GM13977 (cell line): ENCODE results near the gene WNK4.

Source experiments
- DNase-seq: peaks from one replicate; pipeline ENCODE4 v3.0.0; 2012; ENCODE audit warnings: low spot score
- in situ Hi-C: fragments of 300-500 bp; cut with MboI; formaldehyde crosslinking; loops from one replicate; pipeline ENCODE4 v1.12.0; 2022; ENCODE audit warnings: low sequenced_read_pairs, low pct_unique_long_range_greater_than_20kb, mixed read lengths, inconsistent platforms; ENCODE audit not compliant: unreplicated experiment
- TF ChIP-seq, protein P1 (sequence below): IDR thresholded peaks from 2 replicates; pipeline ENCODE4 v1.5.1; 2012; ENCODE audit warnings: mild to moderate bottlenecking, control low read depth; ENCODE audit not compliant: insufficient read depth; ENCODE audit errors: extremely low read depth, missing control alignments

The WNK4 gene

DNA sequence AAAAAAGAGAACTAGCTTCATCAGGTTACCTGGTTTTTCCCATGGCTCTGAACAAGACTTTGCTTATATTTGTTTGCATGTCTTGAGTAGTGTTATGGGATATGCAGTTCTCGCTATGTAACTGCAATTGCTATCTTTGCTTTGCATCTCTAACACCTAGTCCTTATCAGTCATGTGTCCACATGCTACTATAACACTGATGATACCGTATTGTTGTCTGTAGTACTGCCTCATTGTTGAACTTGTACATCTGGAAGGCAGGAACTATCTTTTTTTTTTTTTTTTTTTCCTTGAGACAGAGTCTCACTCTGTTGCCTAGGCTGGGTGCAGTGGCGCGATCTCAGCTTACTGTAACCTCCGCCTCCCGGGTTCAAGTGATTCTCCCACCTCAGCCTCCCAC, 55.3 kb downstream of the WNK4 start:
- TF ChIP-seq, protein P1, sequence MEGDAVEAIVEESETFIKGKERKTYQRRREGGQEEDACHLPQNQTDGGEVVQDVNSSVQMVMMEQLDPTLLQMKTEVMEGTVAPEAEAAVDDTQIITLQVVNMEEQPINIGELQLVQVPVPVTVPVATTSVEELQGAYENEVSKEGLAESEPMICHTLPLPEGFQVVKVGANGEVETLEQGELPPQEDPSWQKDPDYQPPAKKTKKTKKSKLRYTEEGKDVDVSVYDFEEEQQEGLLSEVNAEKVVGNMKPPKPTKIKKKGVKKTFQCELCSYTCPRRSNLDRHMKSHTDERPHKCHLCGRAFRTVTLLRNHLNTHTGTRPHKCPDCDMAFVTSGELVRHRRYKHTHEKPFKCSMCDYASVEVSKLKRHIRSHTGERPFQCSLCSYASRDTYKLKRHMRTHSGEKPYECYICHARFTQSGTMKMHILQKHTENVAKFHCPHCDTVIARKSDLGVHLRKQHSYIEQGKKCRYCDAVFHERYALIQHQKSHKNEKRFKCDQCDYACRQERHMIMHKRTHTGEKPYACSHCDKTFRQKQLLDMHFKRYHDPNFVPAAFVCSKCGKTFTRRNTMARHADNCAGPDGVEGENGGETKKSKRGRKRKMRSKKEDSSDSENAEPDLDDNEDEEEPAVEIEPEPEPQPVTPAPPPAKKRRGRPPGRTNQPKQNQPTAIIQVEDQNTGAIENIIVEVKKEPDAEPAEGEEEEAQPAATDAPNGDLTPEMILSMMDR, result no peak
- in situ Hi-C loops, result no loop called here
- no peak for DNase-seq

- no peak for DNase-seq
- TF ChIP-seq, protein P1, result no peak
- in situ Hi-C loops, result no loop called here
Measured at GRCh38 chr17:42841975-42842685, 61.7 kb downstream of the WNK4 start.

GRCh38 chr17:42843358-42843934, 63.0 kb downstream of the WNK4 start:
- in situ Hi-C loops, result no loop called here
- peak; percentile 64 for DNase-seq
- TF ChIP-seq, protein P1, result peak; percentile 73

DNA sequence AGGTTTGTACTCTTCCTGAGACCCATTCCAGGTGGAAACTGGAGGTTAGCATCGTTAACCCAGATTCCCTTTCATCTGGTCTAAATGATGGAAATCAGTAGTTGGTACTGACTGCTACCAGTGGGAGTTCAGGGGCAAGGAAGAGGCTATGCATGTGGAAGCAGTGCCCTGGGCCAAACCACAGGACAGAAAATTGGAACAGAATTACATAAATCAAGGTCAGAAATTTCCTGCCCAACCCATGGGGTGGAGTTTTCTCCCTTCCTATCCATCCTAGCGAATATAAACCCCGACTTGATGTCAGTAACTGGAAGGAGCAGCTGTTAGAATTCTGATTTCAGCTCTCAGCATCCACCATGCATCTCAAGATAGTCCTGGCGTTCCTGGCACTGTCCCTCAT, 63.9 kb downstream of the WNK4 start, which contains the start of gene AOC2:
AOC2 (plus strand) TSS at position 310 of the 400 bp plus-strand sequence; CDS start at position 357, 47 bp downstream.
- TF ChIP-seq, protein P1, result no peak
- in situ Hi-C loops, result no loop called here

GRCh38 chr17:42844761-42845555, 64.5 kb downstream of the WNK4 start:
- no peak for DNase-seq
- in situ Hi-C loops, result no loop called here
- TF ChIP-seq, protein P1, result no peak

More for the DNA sequence above, 63.9 kb downstream of the WNK4 start, which contains the start of gene AOC2:
- DNase-seq, result no peak

GRCh38 chr17:42845556-42845917, 65.1 kb downstream of the WNK4 start:
- TF ChIP-seq, protein P1, result no peak
- no peak for DNase-seq
- in situ Hi-C loops, result no loop called here
